Naive thymus-derived CD4-positive, alpha-beta T cell (primary cell): ENCODE results near the gene KLHL22. TPM values are rescaled to one million over a fixed set of nuclear protein-coding genes. Genes with fewer than 3 reads are reported as not detected.
A peak's percentile ranks its signal among the peaks of the same experiment; 100 is the strongest.
"Not testable (repeated sequence)": the region's sequence is repeated elsewhere in the genome, so short reads cannot be mapped to it uniquely, and the experiment has no call there.

Source experiments
- ATAC-seq: fragments of 150-1000 bp; cut with Tn5 transposase; 2 replicates; pipeline ENCODE4 v1.10.0; 2021; ENCODE audit warnings: mild to moderate bottlenecking, moderate library complexity
- CTCF ChIA-PET: fragments of 350-600 bp; sonication (Branson Sonifier 250); formaldehyde crosslinking; loops from one replicate; lab custom pipeline; 2021; ENCODE audit warnings: antibody characterized with exemption; lab: Charles Lee
- POLR2A ChIA-PET: fragments of 350-600 bp; sonication (Branson Sonifier 250); formaldehyde crosslinking; loops from one replicate; lab custom pipeline; 2021; ENCODE audit warnings: antibody characterized with exemption, inconsistent platforms; lab: Charles Lee
- DNase-seq, 9 donors: peaks; one replicate each; pipeline versions ENCODE4 v3.0.0 to v3.0.0-alpha.2; 2020 to 2022; ENCODE audit warnings: mixed read lengths in 1 of 9
- H3K27ac ChIP-seq: one replicate; pipeline ENCODE4 v1.7.0; 2013; ENCODE audit warnings: mild to moderate bottlenecking, low read depth, low read length, moderate library complexity
- H3K27me3 ChIP-seq, 2 donors: one replicate each; pipeline ENCODE4 v1.7.0; 2013; ENCODE audit warnings: low read length in 2 of 2, mild to moderate bottlenecking in 2 of 2, moderate library complexity in 2 of 2; ENCODE audit not compliant: control insufficient read depth in 2 of 2, insufficient read depth in 2 of 2
- H3K36me3 ChIP-seq, 3 experiments: 1 replicate in 2 of 3; 2 replicates in 1 of 3; pipeline ENCODE4 v1.7.0; 2013; ENCODE audit warnings: low read length in 3 of 3, mild to moderate bottlenecking in 3 of 3, moderate library complexity in 1 of 3; ENCODE audit not compliant: insufficient read depth in 3 of 3, control insufficient read depth in 2 of 3
- H3K4me1 ChIP-seq, 2 donors: one replicate each; pipeline ENCODE4 v1.7.0; 2013; ENCODE audit warnings: low read length in 2 of 2, mild to moderate bottlenecking in 2 of 2, moderate library complexity in 1 of 2; ENCODE audit not compliant: control insufficient read depth in 2 of 2, insufficient read depth in 2 of 2
- H3K4me3 ChIP-seq: 2 replicates; pipeline ENCODE4 v1.7.0; 2013; ENCODE audit warnings: mild to moderate bottlenecking, low read length
- H3K9me3 ChIP-seq, 3 experiments: 1 replicate in 2 of 3; 2 replicates in 1 of 3; pipeline ENCODE4 v1.7.0; 2013; ENCODE audit warnings: low read length in 3 of 3; ENCODE audit not compliant: control insufficient read depth in 2 of 3
- H3K27ac Mint-ChIP-seq, 9 donors: one replicate each; pipeline ENCODE4 v1.8.0; 2020 to 2022; ENCODE audit warnings: mixed read lengths in 9 of 9, mild to moderate bottlenecking in 8 of 9, moderate library complexity in 5 of 9, inconsistent platforms in 2 of 9
- H3K27me3 Mint-ChIP-seq, 5 donors: one replicate each; pipeline ENCODE4 v1.8.0; 2021 to 2022; ENCODE audit warnings: mixed read lengths in 5 of 5, mild to moderate bottlenecking in 1 of 5
- H3K36me3 Mint-ChIP-seq, 5 donors: one replicate each; pipeline ENCODE4 v1.8.0; 2020 to 2022; ENCODE audit warnings: mixed read lengths in 5 of 5, mild to moderate bottlenecking in 3 of 5, inconsistent platforms in 1 of 5
- H3K4me1 Mint-ChIP-seq, 7 donors: one replicate each; pipeline ENCODE4 v1.8.0; 2020 to 2022; ENCODE audit warnings: mixed read lengths in 7 of 7, mild to moderate bottlenecking in 3 of 7, inconsistent platforms in 1 of 7
- H3K4me3 Mint-ChIP-seq, 10 donors: one replicate each; pipeline ENCODE4 v1.8.0; 2020 to 2022; ENCODE audit warnings: mild to moderate bottlenecking in 10 of 10, mixed read lengths in 10 of 10, moderate library complexity in 6 of 10, inconsistent platforms in 2 of 10
- H3K9me3 Mint-ChIP-seq, 11 donors: one replicate each; pipeline ENCODE4 v1.8.0; 2020 to 2022; ENCODE audit warnings: mixed read lengths in 11 of 11, mild to moderate bottlenecking in 4 of 11, inconsistent platforms in 1 of 11, moderate library complexity in 1 of 11
- intact Hi-C, 2 donors: fragments of 100-400 bp; cut with micrococcal nuclease; formaldehyde crosslinking; loops; one replicate each; pipeline ENCODE4 v1.15.1; 2023
- polyA plus RNA-seq, 2 donors: library from polyadenylated mRNA; unstranded; fragments of 300-500 nt; fragmentation: Illumina TruSeq; gene quantifications; one replicate each; pipeline ENCODE4 v1.2.3, GENCODE V29; 2021
- total RNA-seq, 6 experiments: library from RNA in 5 of 6; stranded (reverse) in 5 of 6; gene quantifications; 1 replicate in 5 of 6; 2 replicates in 1 of 6; pipeline ENCODE4 v1.2.3 and lab custom pipeline; 2021 to 2026

Gene KLHL22
- total and polyA plus RNA-seq, 7 experiments from 2014 or later = 20.6 to 71.3 (median 40.0) TPM

GRCh38 chr22:20508815-20509271 is 13.2 kb upstream of the KLHL22 start:
- Histone ChIP-seq H3K36me3 (peaks cover 0 to 12% (median 0%) of the 10 kb centered on the region in 3 experiments), H3K4me1 (peaks cover 32 to 41% of the 10 kb centered on the region in 2 donors), H3K9me3 (no peaks in the 10 kb centered on the region), H3K4me3 (peak overlapping the region; percentile 45), H3K27ac (peak overlapping the region; percentile 57), H3K27me3 (no peaks in the 10 kb centered on the region)
- H3K4me1 Mint-ChIP-seq = peaks cover 53 to 65% (median 60%) of the 10 kb centered on the region in 7 donors
- POLR2A ChIA-PET = interaction anchor here (0.6 to 4.9 kb wide), 15 partner anchors 13 to 79 kb away, joined by 3 to 65 read pairs (median 9); no protein-coding TSS in a partner anchor
- ATAC-seq = no peak
- no peak for DNase-seq
- peak overlapping the region; percentile 96 to 100 (median 98) for H3K4me3 Mint-ChIP-seq
- peak overlapping the region; percentile 90 to 99 (median 96) for H3K27ac Mint-ChIP-seq
- H3K9me3 Mint-ChIP-seq = no peaks in the 10 kb centered on the region
- intact Hi-C loops = loop anchor here (2.0 to 5.0 kb wide), 4 partner anchors 14 to 194 kb away; partner anchors contain the start of gene DGCR6L (in 1 of the 2)
- CTCF ChIA-PET = interaction anchor here (1.3 to 1.9 kb wide), 4 partner anchors 35 to 66 kb away, joined by 3 to 7 read pairs (median 4); no protein-coding TSS in a partner anchor
- H3K36me3 Mint-ChIP-seq = peaks cover 0 to 23% (median 5%) of the 10 kb centered on the region in 5 donors
- H3K27me3 Mint-ChIP-seq = no peaks in the 10 kb centered on the region

GRCh38 chr22:20508067-20508755 is 12.6 kb upstream of the KLHL22 start:
- Mint-ChIP-seq H3K27ac (peak overlapping the region; percentile 90 to 99 (median 96)), H3K4me3 (peak overlapping the region; percentile 96 to 100 (median 98)), H3K4me1 (peaks cover 46 to 60% (median 55%) of the 10 kb centered on the region in 7 donors), H3K36me3 (peaks cover 0 to 23% (median 5%) of the 10 kb centered on the region in 5 donors)
- Histone ChIP-seq H3K4me3 (peak overlapping the region; percentile 92), H3K4me1 (peaks cover 32 to 38% of the 10 kb centered on the region in 2 donors), H3K27ac (peak overlapping the region; percentile 95)
- H3K27me3 ChIP-seq, ATAC-seq, H3K36me3 ChIP-seq, H3K9me3 Mint-ChIP-seq, DNase-seq, H3K9me3 ChIP-seq, H3K27me3 Mint-ChIP-seq: not testable (repeated sequence)
- POLR2A ChIA-PET = interaction anchor here (0.7 to 4.9 kb wide), 13 partner anchors 14 to 79 kb away, joined by 3 to 65 read pairs (median 9); no protein-coding TSS in a partner anchor
- CTCF ChIA-PET = interaction anchor here (0.6 to 2.1 kb wide), 10 partner anchors 16 to 89 kb away, joined by 3 to 10 read pairs (median 4); no protein-coding TSS in a partner anchor
- intact Hi-C loops = loop anchor here (2.0 to 5.0 kb wide), 4 partner anchors 15 to 195 kb away; partner anchors contain the start of gene DGCR6L (in 1 of the 2)

GRCh38 chr22:20507253-20508066 is 11.9 kb upstream of the KLHL22 start, which contains the start of gene MED15:
Gene MED15, plus strand, starts transcription at chr22:20507610. Its CDS starts 69 bp downstream, at chr22:20507679.
- peaks cover 44 to 58% (median 55%) of the 10 kb centered on the region in 7 donors for H3K4me1 Mint-ChIP-seq
- peak; percentile 69 to 87 (median 83) for DNase-seq

GRCh38 chr22:20506543-20507252 is 11.1 kb upstream of the KLHL22 start:
- ChIA-PET POLR2A (interaction anchor here (1.0 to 4.9 kb wide), 12 partner anchors 11 to 65 kb away, joined by 3 to 65 read pairs (median 10); no protein-coding TSS in a partner anchor), CTCF (interaction anchor here (1.2 to 2.1 kb wide), 5 partner anchors 49 to 71 kb away, joined by 3 to 10 read pairs (median 5); no protein-coding TSS in a partner anchor)
- H3K36me3 ChIP-seq = peaks cover 0 to 7% (median 0%) of the 10 kb centered on the region in 3 experiments
- no peaks in the 10 kb centered on the region for H3K27me3 ChIP-seq
- no peaks in the 10 kb centered on the region for H3K9me3 ChIP-seq
- H3K9me3 Mint-ChIP-seq = no peaks in the 10 kb centered on the region
- peaks cover 36 to 51% (median 48%) of the 10 kb centered on the region in 7 donors for H3K4me1 Mint-ChIP-seq
- no peak for DNase-seq
- H3K36me3 Mint-ChIP-seq = peaks cover 0 to 21% (median 6%) of the 10 kb centered on the region in 5 donors
- H3K27ac Mint-ChIP-seq = peak overlapping the region; percentile 90 to 99 (median 96)
- peaks cover 31 to 32% of the 10 kb centered on the region in 2 donors for H3K4me1 ChIP-seq
- peak overlapping the region; percentile 95 for H3K27ac ChIP-seq
- H3K4me3 ChIP-seq = peak overlapping the region; percentile 92
- peak overlapping the region; percentile 96 to 100 (median 98) for H3K4me3 Mint-ChIP-seq
- intact Hi-C loops = loop anchor here (1.0 to 5.0 kb wide), 11 partner anchors 10 to 390 kb away; partner anchors contain the start of genes TRMT2A (in 2 of the 2), DGCR6L (in 1 of the 2), KLHL22 (in 1 of the 2) and RANBP1 (in 1 of the 2)
- H3K27me3 Mint-ChIP-seq = no peaks in the 10 kb centered on the region
- no peak for ATAC-seq

More at GRCh38 chr22:20507253-20508066, 11.9 kb upstream of the KLHL22 start, which contains the start of gene MED15:
- Histone ChIP-seq H3K36me3 (peaks cover 0 to 7% (median 0%) of the 10 kb centered on the region in 3 experiments), H3K27ac (peak within 1 kb of the TSS; percentile 95), H3K4me3 (peak within 1 kb of the TSS; percentile 92), H3K4me1 (peaks cover 32 to 37% of the 10 kb centered on the region in 2 donors), H3K27me3 (no peaks in the 10 kb centered on the region), H3K9me3 (no peaks in the 10 kb centered on the region)
- POLR2A ChIA-PET = interaction anchor here (0.7 to 4.9 kb wide), 15 partner anchors 11 to 78 kb away, joined by 3 to 65 read pairs (median 8); no protein-coding TSS in a partner anchor
- CTCF ChIA-PET = interaction anchor here (0.6 to 2.1 kb wide), 9 partner anchors 17 to 88 kb away, joined by 3 to 10 read pairs (median 4); no protein-coding TSS in a partner anchor
- intact Hi-C loops = loop anchor here (1.0 to 5.0 kb wide), 14 partner anchors 11 to 391 kb away; partner anchors contain the start of genes TRMT2A (in 2 of the 2), DGCR6L (in 1 of the 2), KLHL22 (in 1 of the 2) and RANBP1 (in 1 of the 2)
- ATAC-seq = peak; percentile 92
- H3K36me3 Mint-ChIP-seq = peaks cover 0 to 23% (median 5%) of the 10 kb centered on the region in 5 donors
- peak within 1 kb of the TSS; percentile 90 to 99 (median 96) for H3K27ac Mint-ChIP-seq
- H3K9me3 Mint-ChIP-seq = no peaks in the 10 kb centered on the region
- H3K27me3 Mint-ChIP-seq = no peaks in the 10 kb centered on the region
- peak within 1 kb of the TSS; percentile 96 to 100 (median 98) for H3K4me3 Mint-ChIP-seq

- Mint-ChIP-seq H3K36me3 (peaks cover 0 to 19% (median 8%) of the 10 kb centered on the region in 5 donors), H3K4me1 (peaks cover 18 to 28% (median 26%) of the 10 kb centered on the region in 7 donors), H3K27ac (peak overlapping the region in 2 of 9 donors; percentile 36 to 40), H3K4me3 (peak overlapping the region in 1 of 10 donors; percentile 77)
- CTCF ChIA-PET = interaction anchor here (0.7 kb wide), 1 partner anchor 29 kb away, joined by 3 read pairs; no protein-coding TSS in a partner anchor
- ATAC-seq, H3K4me3 ChIP-seq, H3K9me3 Mint-ChIP-seq, H3K9me3 ChIP-seq, H3K27me3 Mint-ChIP-seq, H3K27ac ChIP-seq, intact Hi-C loops, H3K27me3 ChIP-seq, DNase-seq: not testable (repeated sequence)
- peaks cover 0 to 13% (median 0%) of the 10 kb centered on the region in 3 experiments for H3K36me3 ChIP-seq
- POLR2A ChIA-PET = interaction anchor here (0.6 to 1.0 kb wide), 4 partner anchors 53 to 331 kb away, joined by 3 read pairs; no protein-coding TSS in a partner anchor
- H3K4me1 ChIP-seq = peaks cover 10 to 14% of the 10 kb centered on the region in 2 donors
Measured at GRCh38 chr22:20504293-20504922, 8.8 kb upstream of the KLHL22 start.
